Kidney (tissue), 14 donors: Measurements from ENCODE around the gene AATK. TPM values are rescaled to one million over a fixed set of nuclear protein-coding genes. Genes with fewer than 3 reads are reported as not detected.

Experiments used
- DNase-seq, 5 donors: peaks; one replicate each; pipeline ENCODE4 v3.0.0-alpha.2; 2013 to 2020
- FAIRE-seq: peaks from 2 replicates; lab custom pipeline; 2012; peaks lifted over from hg19 to GRCh38; lab: Jason Lieb, UNC
- H3K27ac ChIP-seq, 2 donors: one replicate each; pipeline ENCODE4 v1.7.0; 2013; ENCODE audit warnings: low read depth in 2 of 2, low read length in 2 of 2, inconsistent platforms in 1 of 2
- H3K27me3 ChIP-seq: one replicate; pipeline ENCODE4 v1.7.1; 2013; ENCODE audit warnings: low read length, inconsistent platforms; ENCODE audit not compliant: control insufficient read depth, insufficient read depth
- H3K36me3 ChIP-seq, 3 donors: one replicate each; pipeline versions ENCODE4 v1.7.0 to v1.7.1; 2013; ENCODE audit warnings: low read length in 3 of 3, control low read depth in 1 of 3, inconsistent platforms in 1 of 3; ENCODE audit not compliant: insufficient read depth in 3 of 3, control insufficient read depth in 2 of 3
- H3K4me1 ChIP-seq, 3 donors: one replicate each; pipeline versions ENCODE4 v1.7.0 to v1.7.1; 2013; ENCODE audit warnings: low read length in 3 of 3, inconsistent platforms in 1 of 3, low read depth in 1 of 3; ENCODE audit not compliant: control insufficient read depth in 2 of 3, insufficient read depth in 2 of 3
- H3K4me3 ChIP-seq, 3 donors: one replicate each; pipeline versions ENCODE4 v1.7.0 to v1.8.1; 2013; ENCODE audit warnings: low read length in 3 of 3, control low read depth in 1 of 3, inconsistent platforms in 1 of 3
- H3K9ac ChIP-seq, 3 donors: one replicate each; pipeline versions ENCODE4 v1.7.0 to v1.7.1; 2013; ENCODE audit warnings: low read length in 3 of 3, control low read depth in 1 of 3, inconsistent platforms in 1 of 3
- H3K9me3 ChIP-seq, 3 donors: one replicate each; pipeline versions ENCODE4 v1.7.0 to v1.7.1; 2013; ENCODE audit warnings: low read length in 3 of 3, control low read depth in 1 of 3, inconsistent platforms in 1 of 3; ENCODE audit not compliant: control insufficient read depth in 2 of 3, insufficient read depth in 1 of 3
- intact Hi-C: fragments of 100-400 bp; cut with DNase I; formaldehyde crosslinking; loops from one replicate; pipeline ENCODE4 v1.11.1; 2022
- polyA plus RNA-seq: library from polyadenylated mRNA; stranded (reverse); fragments of 350-450 nt; fragmentation: Illumina TruSeq; extraction: RNeasy Lipid Tissue Mini Kit (QIAGEN cat#74804); gene quantifications from one replicate; pipeline ENCODE4 v1.2.3, GENCODE V29; 2014; ENCODE audit warnings: low read depth, low replicate concordance; ENCODE audit not compliant: insufficient read depth
- total RNA-seq: library from RNA; stranded (reverse); fragmentation: NEBNext Ultra II Directional; extraction: Animal tissue kit (Norgen Biotek cat#: 25700); gene quantifications from one replicate; pipeline ENCODE4 v1.2.1, GENCODE V29; 2021
- TF ChIP-seq, protein P1 (sequence below): IDR thresholded peaks from 3 replicates; pipeline ENCODE4 v1.5.1; 2012; ENCODE audit warnings: mild to moderate bottlenecking, moderate library complexity, borderline replicate concordance; ENCODE audit not compliant: insufficient read depth; ENCODE audit errors: extremely low read depth
- donor health status: control.
- donor health status: control.
- donor health status: control.
- donor health status: control.
- donor health status: control.
- donor health status: DM: yes; HTN: yes; CAD: no.
- donor health status: Normal renal cell carcinoma (clear cell type).

Gene AATK
- total and polyA plus RNA-seq, 2 donors from 2014 or later: 0.65 to 4.2 TPM

DNA sequence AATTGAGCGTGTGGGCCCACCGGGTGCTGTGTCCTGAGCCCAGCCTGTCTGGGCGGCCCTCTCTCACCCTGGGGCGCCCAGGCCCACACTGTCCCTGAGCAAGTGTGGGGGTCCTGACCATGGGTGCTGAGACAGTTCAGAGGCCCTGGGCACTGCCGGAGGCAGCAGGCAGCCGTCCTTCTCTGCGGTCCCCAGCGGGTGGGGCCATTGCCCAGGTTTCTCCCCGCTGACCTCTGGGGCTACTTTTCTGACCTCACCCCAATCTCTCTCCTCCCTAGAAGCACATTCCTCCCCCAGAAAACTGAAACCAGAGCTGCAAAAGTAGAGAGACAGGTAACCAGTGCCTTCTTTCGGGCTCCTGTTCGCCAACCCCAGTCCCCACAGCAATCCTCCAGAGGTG, 36.7 kb downstream of the AATK start:
- H3K9me3 ChIP-seq: no peaks in the 10 kb centered on the region
- H3K9ac ChIP-seq: no peak overlapping the region
- no peaks in the 10 kb centered on the region for H3K36me3 ChIP-seq
- intact Hi-C loops: no loop called here
- H3K4me3 ChIP-seq: no peak overlapping the region
- H3K4me1 ChIP-seq: no peaks in the 10 kb centered on the region
- DNase-seq (no peak), FAIRE-seq (no peak)
- no peak overlapping the region for H3K27ac ChIP-seq
- no peaks in the 10 kb centered on the region for H3K27me3 ChIP-seq
- TF ChIP-seq, protein P1, sequence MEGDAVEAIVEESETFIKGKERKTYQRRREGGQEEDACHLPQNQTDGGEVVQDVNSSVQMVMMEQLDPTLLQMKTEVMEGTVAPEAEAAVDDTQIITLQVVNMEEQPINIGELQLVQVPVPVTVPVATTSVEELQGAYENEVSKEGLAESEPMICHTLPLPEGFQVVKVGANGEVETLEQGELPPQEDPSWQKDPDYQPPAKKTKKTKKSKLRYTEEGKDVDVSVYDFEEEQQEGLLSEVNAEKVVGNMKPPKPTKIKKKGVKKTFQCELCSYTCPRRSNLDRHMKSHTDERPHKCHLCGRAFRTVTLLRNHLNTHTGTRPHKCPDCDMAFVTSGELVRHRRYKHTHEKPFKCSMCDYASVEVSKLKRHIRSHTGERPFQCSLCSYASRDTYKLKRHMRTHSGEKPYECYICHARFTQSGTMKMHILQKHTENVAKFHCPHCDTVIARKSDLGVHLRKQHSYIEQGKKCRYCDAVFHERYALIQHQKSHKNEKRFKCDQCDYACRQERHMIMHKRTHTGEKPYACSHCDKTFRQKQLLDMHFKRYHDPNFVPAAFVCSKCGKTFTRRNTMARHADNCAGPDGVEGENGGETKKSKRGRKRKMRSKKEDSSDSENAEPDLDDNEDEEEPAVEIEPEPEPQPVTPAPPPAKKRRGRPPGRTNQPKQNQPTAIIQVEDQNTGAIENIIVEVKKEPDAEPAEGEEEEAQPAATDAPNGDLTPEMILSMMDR: no peak

GRCh38 chr17:81128774-81129173, 37.2 kb downstream of the AATK start:
- Histone ChIP-seq H3K27ac (no peak overlapping the region), H3K36me3 (no peaks in the 10 kb centered on the region), H3K4me1 (no peaks in the 10 kb centered on the region), H3K9me3 (no peaks in the 10 kb centered on the region), H3K4me3 (no peak overlapping the region), H3K9ac (no peak overlapping the region), H3K27me3 (no peaks in the 10 kb centered on the region)
- intact Hi-C loops: no loop called here
- TF ChIP-seq, protein P1: no peak
- FAIRE-seq (no peak), DNase-seq (no peak)

- H3K27me3 ChIP-seq: no peaks in the 10 kb centered on the region
- DNase-seq: no peak
- TF ChIP-seq, protein P1: no peak
- no peaks in the 10 kb centered on the region for H3K4me1 ChIP-seq
- no peak overlapping the region for H3K9ac ChIP-seq
- intact Hi-C loops: no loop called here
- FAIRE-seq: no peak
- no peak overlapping the region for H3K4me3 ChIP-seq
- H3K36me3 ChIP-seq: no peaks in the 10 kb centered on the region
- no peaks in the 10 kb centered on the region for H3K9me3 ChIP-seq
- H3K27ac ChIP-seq: no peak overlapping the region
Observed at GRCh38 chr17:81128338-81128737, 37.7 kb downstream of the AATK start.

DNA sequence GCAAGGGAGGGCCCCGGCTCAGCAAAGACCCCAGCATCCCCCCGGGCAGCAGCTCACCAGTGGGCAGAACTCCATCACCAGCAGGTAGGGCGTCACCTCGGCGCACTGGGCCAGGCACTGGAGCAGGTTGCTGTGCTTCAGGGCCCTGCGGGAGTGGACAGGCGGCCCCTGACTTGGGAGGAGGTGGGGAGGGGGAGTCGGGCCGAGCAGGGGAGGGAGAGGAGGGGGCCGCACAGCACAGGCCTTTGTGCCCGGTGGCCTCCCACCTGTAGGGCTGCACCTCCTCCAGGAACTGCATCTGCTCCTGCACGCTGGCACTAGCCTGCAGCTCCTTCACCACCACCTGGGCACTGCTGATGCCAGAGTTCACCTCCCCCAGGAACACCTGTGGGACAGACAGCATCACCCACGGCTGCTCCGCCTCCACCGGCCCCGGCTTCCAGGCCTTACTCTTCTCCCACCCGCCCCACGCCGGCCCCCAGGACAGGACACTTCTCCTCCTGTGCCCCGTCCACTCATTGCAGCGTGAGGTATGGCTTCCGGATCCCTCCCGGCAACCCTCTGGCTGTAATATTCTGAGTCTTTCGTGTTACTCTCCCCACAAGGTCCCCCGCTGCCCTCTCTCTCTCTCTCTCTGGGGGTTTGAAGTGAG, 38.4 kb downstream of the AATK start:
- Histone ChIP-seq H3K27me3 (no peaks in the 10 kb centered on the region), H3K4me1 (no peaks in the 10 kb centered on the region), H3K9ac (no peak overlapping the region), H3K36me3 (no peaks in the 10 kb centered on the region), H3K9me3 (no peaks in the 10 kb centered on the region), H3K27ac (no peak overlapping the region), H3K4me3 (no peak overlapping the region)
- DNase-seq (no peak), FAIRE-seq (no peak)
- TF ChIP-seq, protein P1: no peak
- intact Hi-C loops: no loop called here
